GM12878 (cell line): ENCODE results near the gene CYREN. TPM values are rescaled to one million over a fixed set of nuclear protein-coding genes. Genes with fewer than 3 reads are reported as not detected.

Experiments used
- ATAC-seq: fragments of 200-7000 bp; cut with Tn5 transposase; 3 replicates; pipeline ENCODE4 v1.9.1; 2020; ENCODE audit warnings: mild to moderate bottlenecking, moderate library complexity
- BruUV-seq: library from RNA; stranded (reverse); fragments of 400-500 nt; replicated peaks from 2 replicates; lab custom pipeline; 2021; lab: Mats Ljungman, UMichigan
- CTCF ChIA-PET: fragments of 300-600 bp; sonication (Branson Sonifier 250); formaldehyde crosslinking; extraction: SDS; loops from one replicate; lab custom pipeline; 2021; ENCODE audit warnings: inconsistent platforms; lab: Yijun Ruan, JAX
- POLR2A ChIA-PET: fragments of 350-600 bp; formaldehyde crosslinking; extraction: SDS; loops from one replicate; lab custom pipeline; 2021; ENCODE audit warnings: inconsistent platforms; lab: Charles Lee
- RAD21 ChIA-PET: fragments of 300-600 bp; sonication (Branson Sonifier 250); formaldehyde crosslinking; loops from one replicate; lab custom pipeline; 2023; ENCODE audit warnings: antibody characterized with exemption; ENCODE audit not compliant: unreplicated experiment; lab: Charles Lee
- SMC1A ChIA-PET: fragments of 300-600 bp; sonication (Branson Sonifier 250); formaldehyde crosslinking; loops from one replicate; lab custom pipeline; 2023; ENCODE audit not compliant: unreplicated experiment, uncharacterized antibody; lab: Charles Lee
- DNase-seq: peaks from one replicate; pipeline ENCODE4 v3.0.0-alpha.2; 2011; ENCODE audit warnings: low read depth, low spot score
- FAIRE-seq: peaks from 3 replicates; lab custom pipeline; 2011; peaks lifted over from hg19 to GRCh38; lab: Jason Lieb, UNC
- H2AFZ ChIP-seq: 2 replicates; pipeline ENCODE4 v1.6.0; 2011; ENCODE audit warnings: low read depth, low read length, control low read depth; ENCODE audit not compliant: control insufficient read depth
- H3K27ac ChIP-seq: 2 replicates; pipeline ENCODE4 v1.5.1; 2011; ENCODE audit warnings: control low read depth; ENCODE audit not compliant: control insufficient read depth, insufficient read depth
- H3K27me3 ChIP-seq, 2 experiments: replicated peaks in 1 of 2; 2 replicates each; pipeline versions ENCODE4 v1.6.0 to v1.6.1; 2011; ENCODE audit warnings: low read length in 1 of 2; ENCODE audit not compliant: control insufficient read depth in 2 of 2, insufficient read depth in 2 of 2
- H3K36me3 ChIP-seq, 2 experiments: 2 replicates each; pipeline ENCODE4 v1.5.1; 2011; ENCODE audit warnings: low read length in 1 of 2; ENCODE audit not compliant: control insufficient read depth in 2 of 2, insufficient read depth in 2 of 2
- H3K4me1 ChIP-seq: 2 replicates; pipeline ENCODE4 v1.6.1; 2011; ENCODE audit warnings: mild to moderate bottlenecking, low read length, moderate library complexity, mixed read lengths; ENCODE audit not compliant: control insufficient read depth, insufficient read depth
- H3K4me2 ChIP-seq: 2 replicates; pipeline ENCODE4 v1.6.0; 2011; ENCODE audit warnings: control low read depth; ENCODE audit not compliant: control insufficient read depth, insufficient read depth
- H3K4me3 ChIP-seq: fragments of 200-600 bp; sonication (generic); 2 replicates; pipeline ENCODE4 v1.5.1; 2016
- H3K79me2 ChIP-seq: 2 replicates; pipeline ENCODE4 v1.6.0; 2011; ENCODE audit warnings: low read length; ENCODE audit not compliant: control insufficient read depth, insufficient read depth
- H3K9ac ChIP-seq: 2 replicates; pipeline ENCODE4 v1.8.0; 2011; ENCODE audit warnings: low read length, control low read depth, mixed read lengths; ENCODE audit not compliant: control insufficient read depth, insufficient read depth
- H3K9me3 ChIP-seq: replicated peaks from 3 replicates; pipeline ENCODE4 v1.5.1; 2011; ENCODE audit warnings: mild to moderate bottlenecking, low read length; ENCODE audit not compliant: control insufficient read depth, insufficient read depth
- H4K20me1 ChIP-seq: 2 replicates; pipeline ENCODE4 v1.6.0; 2011; ENCODE audit not compliant: control insufficient read depth, insufficient read depth
- BRCA1 ChIP-seq: IDR thresholded peaks from 2 replicates; pipeline ENCODE4 v1.6.1; 2011; ENCODE audit warnings: low read depth, low read length, improper control_type of control experiment
- EGR1 ChIP-seq, 2 experiments: IDR thresholded peaks; 1 replicate in 1 of 2; 2 replicates in 1 of 2; pipeline ENCODE4 v1.6.1; 2011 to 2012; ENCODE audit warnings: low read depth in 2 of 2, low read length in 2 of 2, borderline replicate concordance in 1 of 2, mild to moderate bottlenecking in 1 of 2, moderate library complexity in 1 of 2
- FOXK2 ChIP-seq: fragments of 450-650 bp; IDR thresholded peaks from 2 replicates; pipeline ENCODE4 v1.6.1; 2017; ENCODE audit warnings: mild to moderate bottlenecking, moderate library complexity
- NR2C1 ChIP-seq: fragments of 450-650 bp; IDR thresholded peaks from 2 replicates; pipeline ENCODE4 v1.6.1; 2017; ENCODE audit warnings: antibody characterized with exemption, mild to moderate bottlenecking, moderate library complexity
- SIX5 ChIP-seq: IDR thresholded peaks from 2 replicates; pipeline ENCODE4 v1.6.1; 2011; ENCODE audit warnings: mild to moderate bottlenecking, low read depth, low read length, moderate library complexity; ENCODE audit not compliant: severe bottlenecking
- WGBS: methylation state at CpG from one replicate; pipeline ENCODE4 v1.1.6; 2016; ENCODE audit warnings: low lambda C conversion rate; ENCODE audit not compliant: insufficient replicate concordance, insufficient coverage; ENCODE audit errors: missing lambda C conversion rate; 5-methylcytosine and 5-hydroxymethylcytosine counted together
- in situ Hi-C: fragments of 300-500 bp; cut with MboI; formaldehyde crosslinking; loops from 9 replicates; pipeline ENCODE4 v1.14.3; 2018; ENCODE audit warnings: mixed read lengths
- intact Hi-C: fragments of 100-400 bp; cut with micrococcal nuclease; formaldehyde crosslinking; loops from one replicate; pipeline ENCODE4 v1.14.2; 2022; ENCODE audit not compliant: unreplicated experiment
- polyA plus RNA-seq, 11 experiments: library from polyadenylated mRNA; depleted of rRNA in 4 of 11; unstranded in 6 of 11; stranded (reverse) in 5 of 11; fragments of >200 nt; fragmentation: Nextera tagmentation in 4 of 11; fragmentation: Illumina TruSeq in 1 of 11; extraction: Ambion mirVana in 4 of 11; extraction: Trizol in 1 of 11; gene quantifications; 1 replicate in 1 of 11; 2 replicates in 10 of 11; pipeline versions ENCODE4 v1.2.1 to v1.2.3, GENCODE V29; 2011 to 2016; ENCODE audit warnings: inconsistent platforms in 2 of 11, missing spikeins in 2 of 11, low read depth in 1 of 11
- total RNA-seq, 4 experiments: library from RNA; depleted of rRNA in 3 of 4; stranded (reverse); fragments of >200 nt in 3 of 4; fragmentation: Illumina TruSeq in 1 of 4; extraction: Trizol in 1 of 4; gene quantifications; 2 replicates each; pipeline versions ENCODE4 v1.2.1 to v1.2.3, GENCODE V29; 2013 to 2021
- TF ChIP-seq, protein P1 (sequence below): fragments of 450-650 bp; IDR thresholded peaks from 2 replicates; pipeline ENCODE4 v1.6.1; 2017; ENCODE audit warnings: mild to moderate bottlenecking
- TF ChIP-seq, protein P2 (sequence below): fragments of 450-650 bp; IDR thresholded peaks from 2 replicates; pipeline ENCODE4 v1.6.1; 2016; ENCODE audit warnings: mild to moderate bottlenecking

The CYREN gene
- total and polyA plus RNA-seq, 10 of the 15 experiments (the other 5 are each of a cell fraction or from before 2014, with no cell fraction given), result 8.7 to 64.3 (median 55.7) TPM

DNA sequence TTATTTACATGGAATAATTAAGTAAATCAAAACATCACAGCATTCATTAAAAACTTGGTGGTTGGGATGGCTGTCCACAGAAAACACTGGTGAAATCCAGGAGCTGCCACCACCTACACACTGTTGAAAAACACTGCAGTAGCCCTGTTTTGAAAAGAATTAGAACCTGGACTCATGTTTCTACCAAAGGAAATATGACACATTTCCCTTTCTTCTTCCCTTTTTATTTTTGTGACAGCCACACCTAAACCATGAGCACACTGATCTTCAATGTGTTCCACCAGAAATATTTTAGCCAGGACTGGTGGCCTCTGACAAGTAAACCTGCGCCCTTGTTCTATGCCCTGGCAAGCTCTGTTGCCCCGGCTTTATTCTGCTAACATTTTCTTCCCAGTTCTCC, 19.4 kb downstream of the CYREN start:
- FAIRE-seq (no peak), DNase-seq (no peak), ATAC-seq (no peak)
- SMC1A ChIA-PET, result interaction anchor here (0.6 to 12.4 kb wide), 13 partner anchors 8 to 250 kb away, joined by 3 to 293 read pairs (median 3); partner anchors contain the start of genes AGBL3 and CYREN
- H3K36me3 ChIP-seq, result no peaks in the 10 kb centered on the region
- H3K9me3 ChIP-seq, result peaks cover 12% of the 10 kb centered on the region
- peak overlapping the region; percentile 55; the same call in 1 of the 2 replicates for H2AFZ ChIP-seq
- peaks cover 18% of the 10 kb centered on the region for H3K4me1 ChIP-seq
- WGBS, result 75% methylated on average over 2 of the region's 2 CpGs
- POLR2A ChIA-PET, result interaction anchor here (0.9 to 9.3 kb wide), 6 partner anchors 14 to 161 kb away, joined by 3 to 169 read pairs (median 4); partner anchors contain the start of genes AGBL3 and CYREN
- no peaks in the 10 kb centered on the region for H3K27me3 ChIP-seq
- no peak overlapping the region; the same call in 1 of the 2 replicates for H3K4me3 ChIP-seq
- peak overlapping the region; percentile 73 for H3K27ac ChIP-seq
- no peaks in the 10 kb centered on the region for H4K20me1 ChIP-seq
- intact Hi-C loops, result no loop called here
- CTCF ChIA-PET, result interaction anchor here (0.8 to 6.8 kb wide), 7 partner anchors 10 to 164 kb away, joined by 3 to 86 read pairs (median 10); partner anchors contain the start of genes AGBL3 and CYREN
- in situ Hi-C loops, result no loop called here
- TSS peak; percentile 57 for BruUV-seq
- peaks cover 39% of the 10 kb centered on the region for H3K79me2 ChIP-seq
- peak overlapping the region; percentile 73 for H3K4me2 ChIP-seq
- RAD21 ChIA-PET, result interaction anchor here (0.7 to 7.3 kb wide), 10 partner anchors 10 to 520 kb away, joined by 3 to 154 read pairs (median 4); partner anchors contain the start of genes AGBL3, CYREN and WDR91
- no peak for TF ChIP-seq NR2C1
- TF ChIP-seq, protein P1, sequence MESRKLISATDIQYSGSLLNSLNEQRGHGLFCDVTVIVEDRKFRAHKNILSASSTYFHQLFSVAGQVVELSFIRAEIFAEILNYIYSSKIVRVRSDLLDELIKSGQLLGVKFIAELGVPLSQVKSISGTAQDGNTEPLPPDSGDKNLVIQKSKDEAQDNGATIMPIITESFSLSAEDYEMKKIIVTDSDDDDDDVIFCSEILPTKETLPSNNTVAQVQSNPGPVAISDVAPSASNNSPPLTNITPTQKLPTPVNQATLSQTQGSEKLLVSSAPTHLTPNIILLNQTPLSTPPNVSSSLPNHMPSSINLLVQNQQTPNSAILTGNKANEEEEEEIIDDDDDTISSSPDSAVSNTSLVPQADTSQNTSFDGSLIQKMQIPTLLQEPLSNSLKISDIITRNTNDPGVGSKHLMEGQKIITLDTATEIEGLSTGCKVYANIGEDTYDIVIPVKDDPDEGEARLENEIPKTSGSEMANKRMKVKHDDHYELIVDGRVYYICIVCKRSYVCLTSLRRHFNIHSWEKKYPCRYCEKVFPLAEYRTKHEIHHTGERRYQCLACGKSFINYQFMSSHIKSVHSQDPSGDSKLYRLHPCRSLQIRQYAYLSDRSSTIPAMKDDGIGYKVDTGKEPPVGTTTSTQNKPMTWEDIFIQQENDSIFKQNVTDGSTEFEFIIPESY, result no peak
- TF ChIP-seq SIX5, result no peak
- TF ChIP-seq, protein P2, sequence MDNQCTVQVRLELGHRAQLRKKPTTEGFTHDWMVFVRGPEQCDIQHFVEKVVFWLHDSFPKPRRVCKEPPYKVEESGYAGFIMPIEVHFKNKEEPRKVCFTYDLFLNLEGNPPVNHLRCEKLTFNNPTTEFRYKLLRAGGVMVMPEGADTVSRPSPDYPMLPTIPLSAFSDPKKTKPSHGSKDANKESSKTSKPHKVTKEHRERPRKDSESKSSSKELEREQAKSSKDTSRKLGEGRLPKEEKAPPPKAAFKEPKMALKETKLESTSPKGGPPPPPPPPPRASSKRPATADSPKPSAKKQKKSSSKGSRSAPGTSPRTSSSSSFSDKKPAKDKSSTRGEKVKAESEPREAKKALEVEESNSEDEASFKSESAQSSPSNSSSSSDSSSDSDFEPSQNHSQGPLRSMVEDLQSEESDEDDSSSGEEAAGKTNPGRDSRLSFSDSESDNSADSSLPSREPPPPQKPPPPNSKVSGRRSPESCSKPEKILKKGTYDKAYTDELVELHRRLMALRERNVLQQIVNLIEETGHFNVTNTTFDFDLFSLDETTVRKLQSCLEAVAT, result 0 out of 2 replicates have a peak, but pooled peaks have one; percentile 89
- no peak for TF ChIP-seq FOXK2
- no peak for TF ChIP-seq EGR1 (IDR thresholded peaks at IDR 0.05; ENCODE audit: borderline replicate concordance in 1 of 2, low read depth in 2 of 2, low read length in 2 of 2)
- no peak for TF ChIP-seq BRCA1
- H3K9ac ChIP-seq, result no peak overlapping the region
